Endothelial cell (in vitro differentiated cells): ENCODE results near the gene NEGR1. TPM values are rescaled to one million over a fixed set of nuclear protein-coding genes. Genes with fewer than 3 reads are reported as not detected.

Source experiments
- DNase-seq: peaks from one replicate; pipeline ENCODE4 v3.0.0; 2021; ENCODE audit warnings: low spot score
- H3K27ac Mint-ChIP-seq: one replicate; pipeline ENCODE4 v1.8.0; 2021; ENCODE audit warnings: mixed read lengths, inconsistent platforms; ENCODE audit not compliant: unreplicated experiment
- H3K27me3 Mint-ChIP-seq: one replicate; pipeline ENCODE4 v1.8.0; 2021; ENCODE audit warnings: mild to moderate bottlenecking, moderate library complexity, mixed read lengths, inconsistent platforms; ENCODE audit not compliant: unreplicated experiment
- H3K36me3 Mint-ChIP-seq: one replicate; pipeline ENCODE4 v1.8.0; 2021; ENCODE audit warnings: mild to moderate bottlenecking, low read depth, mixed read lengths, inconsistent platforms; ENCODE audit not compliant: unreplicated experiment
- H3K4me1 Mint-ChIP-seq: one replicate; pipeline ENCODE4 v1.8.0; 2021; ENCODE audit warnings: mild to moderate bottlenecking, mixed read lengths, inconsistent platforms; ENCODE audit not compliant: unreplicated experiment
- H3K4me3 Mint-ChIP-seq: one replicate; pipeline ENCODE4 v1.8.0; 2021; ENCODE audit warnings: mild to moderate bottlenecking, mixed read lengths, inconsistent platforms; ENCODE audit not compliant: unreplicated experiment
- H3K9me3 Mint-ChIP-seq: one replicate; pipeline ENCODE4 v1.8.0; 2021; ENCODE audit warnings: mixed read lengths, inconsistent platforms; ENCODE audit not compliant: unreplicated experiment
- total RNA-seq: library from RNA; stranded (reverse); fragmentation: NEBNext Ultra II Directional; extraction: Animal tissue kit (Norgen Biotek cat#: 25700); gene quantifications from one replicate; pipeline ENCODE4 v1.2.1, GENCODE V29; 2021; ENCODE audit not compliant: unreplicated experiment
- TF ChIP-seq, protein P1 (sequence below): fragments of 200-600 bp; sonication (generic); IDR thresholded peaks from one replicate; pipeline ENCODE4 v1.5.0; 2021; ENCODE audit warnings: antibody characterized with exemption; ENCODE audit not compliant: unreplicated experiment

Gene NEGR1
- total RNA-seq, 1 donor from 2014 or later = 2.9 TPM

DNA sequence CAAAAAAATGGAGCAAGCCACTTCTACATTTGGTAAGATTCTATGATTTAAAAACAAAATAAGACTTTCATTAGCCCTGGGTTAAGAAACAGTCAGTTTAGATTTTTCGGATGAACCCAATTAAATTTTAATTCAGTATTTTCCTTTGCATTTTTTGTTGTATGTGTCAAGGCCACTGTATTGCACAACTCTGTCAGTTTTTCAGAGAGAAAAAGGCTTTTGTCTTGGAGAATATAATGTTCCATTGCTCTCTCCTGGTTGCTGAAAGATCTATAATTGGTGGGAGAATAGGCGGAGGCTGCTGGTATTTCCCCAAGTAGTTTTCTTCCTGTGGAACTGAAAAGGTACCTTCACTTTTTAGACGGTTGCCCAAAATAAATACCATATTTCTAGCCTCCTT is 84.6 kb downstream of the NEGR1 start:
- Mint-ChIP-seq H3K9me3 (no peaks in the 10 kb centered on the region), H3K4me3 (no peak overlapping the region), H3K27me3 (no peaks in the 10 kb centered on the region), H3K36me3 (no peaks in the 10 kb centered on the region), H3K27ac (no peak overlapping the region), H3K4me1 (no peaks in the 10 kb centered on the region)
- TF ChIP-seq, protein P1, sequence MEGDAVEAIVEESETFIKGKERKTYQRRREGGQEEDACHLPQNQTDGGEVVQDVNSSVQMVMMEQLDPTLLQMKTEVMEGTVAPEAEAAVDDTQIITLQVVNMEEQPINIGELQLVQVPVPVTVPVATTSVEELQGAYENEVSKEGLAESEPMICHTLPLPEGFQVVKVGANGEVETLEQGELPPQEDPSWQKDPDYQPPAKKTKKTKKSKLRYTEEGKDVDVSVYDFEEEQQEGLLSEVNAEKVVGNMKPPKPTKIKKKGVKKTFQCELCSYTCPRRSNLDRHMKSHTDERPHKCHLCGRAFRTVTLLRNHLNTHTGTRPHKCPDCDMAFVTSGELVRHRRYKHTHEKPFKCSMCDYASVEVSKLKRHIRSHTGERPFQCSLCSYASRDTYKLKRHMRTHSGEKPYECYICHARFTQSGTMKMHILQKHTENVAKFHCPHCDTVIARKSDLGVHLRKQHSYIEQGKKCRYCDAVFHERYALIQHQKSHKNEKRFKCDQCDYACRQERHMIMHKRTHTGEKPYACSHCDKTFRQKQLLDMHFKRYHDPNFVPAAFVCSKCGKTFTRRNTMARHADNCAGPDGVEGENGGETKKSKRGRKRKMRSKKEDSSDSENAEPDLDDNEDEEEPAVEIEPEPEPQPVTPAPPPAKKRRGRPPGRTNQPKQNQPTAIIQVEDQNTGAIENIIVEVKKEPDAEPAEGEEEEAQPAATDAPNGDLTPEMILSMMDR = no peak
- no peak for DNase-seq

DNA sequence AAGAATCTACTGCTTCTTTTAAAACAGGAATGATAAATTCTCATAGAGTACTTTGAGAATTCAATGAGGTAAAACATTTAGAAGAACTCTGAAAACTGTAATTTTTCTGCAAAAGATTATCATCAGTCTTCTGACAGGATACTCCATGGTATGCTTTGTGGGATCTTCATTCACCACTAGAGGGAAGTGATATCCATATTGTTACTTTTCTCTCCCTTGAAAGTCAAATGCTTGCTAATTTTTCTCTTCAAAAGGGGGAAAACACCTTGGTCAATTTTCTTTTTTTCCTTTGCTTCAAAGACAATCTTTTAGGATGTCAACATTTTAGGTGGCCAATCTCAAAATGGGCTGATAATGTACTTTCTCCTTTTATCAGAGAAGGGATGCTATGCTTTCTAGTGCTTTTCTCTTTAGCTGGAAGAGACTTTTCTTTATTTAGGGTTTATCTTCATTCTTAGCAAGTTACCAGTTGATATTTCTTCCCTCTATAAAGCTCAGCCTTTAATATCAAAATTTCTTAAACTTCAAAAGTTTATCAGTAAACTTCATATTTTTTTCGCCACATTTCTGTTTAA is 95.5 kb downstream of the NEGR1 start:
- DNase-seq = no peak
- H3K9me3 Mint-ChIP-seq = no peaks in the 10 kb centered on the region

DNA sequence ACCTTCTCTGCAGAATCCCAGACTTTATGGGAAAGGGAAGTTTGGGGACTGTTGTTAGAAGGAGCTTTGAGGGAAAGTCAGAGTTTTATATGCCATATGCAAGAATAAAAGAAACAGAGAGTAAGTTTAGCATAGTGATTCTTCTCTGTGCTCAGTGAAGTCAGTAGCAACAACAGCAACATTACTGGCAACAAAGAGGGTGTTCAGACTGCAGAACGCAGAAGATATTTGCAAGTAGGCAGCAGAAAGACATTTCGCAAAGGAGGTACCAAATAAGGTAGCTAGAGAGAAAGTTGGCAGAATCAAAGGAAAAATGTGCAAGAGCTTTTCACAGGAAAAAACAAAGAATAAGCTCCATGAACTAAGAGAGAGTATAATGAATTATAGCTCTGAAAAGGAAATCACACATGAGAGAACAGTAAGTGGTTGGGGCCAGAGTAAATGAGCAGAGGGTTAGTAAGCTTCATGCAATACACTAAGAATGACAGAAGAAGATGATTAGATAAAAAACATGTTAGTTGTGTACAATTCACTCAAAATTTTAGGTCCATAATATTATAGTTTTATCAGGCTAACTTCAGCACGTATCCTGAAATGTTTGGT is 98.1 kb downstream of the NEGR1 start:
- no peak for DNase-seq
- H3K9me3 Mint-ChIP-seq = no peaks in the 10 kb centered on the region
- no peaks in the 10 kb centered on the region for H3K36me3 Mint-ChIP-seq
- peaks cover 6% of the 10 kb centered on the region for H3K4me1 Mint-ChIP-seq
- H3K27ac Mint-ChIP-seq = no peak overlapping the region
- TF ChIP-seq, protein P1 = no peak
- H3K4me3 Mint-ChIP-seq = no peak overlapping the region
- H3K27me3 Mint-ChIP-seq = no peaks in the 10 kb centered on the region

More for the DNA sequence above, 95.5 kb downstream of the NEGR1 start:
- no peak overlapping the region for H3K27ac Mint-ChIP-seq
- H3K27me3 Mint-ChIP-seq = no peaks in the 10 kb centered on the region
- H3K4me1 Mint-ChIP-seq = peaks cover 6% of the 10 kb centered on the region
- no peak overlapping the region for H3K4me3 Mint-ChIP-seq
- TF ChIP-seq, protein P1 = peak; percentile 76
- no peaks in the 10 kb centered on the region for H3K36me3 Mint-ChIP-seq

DNA sequence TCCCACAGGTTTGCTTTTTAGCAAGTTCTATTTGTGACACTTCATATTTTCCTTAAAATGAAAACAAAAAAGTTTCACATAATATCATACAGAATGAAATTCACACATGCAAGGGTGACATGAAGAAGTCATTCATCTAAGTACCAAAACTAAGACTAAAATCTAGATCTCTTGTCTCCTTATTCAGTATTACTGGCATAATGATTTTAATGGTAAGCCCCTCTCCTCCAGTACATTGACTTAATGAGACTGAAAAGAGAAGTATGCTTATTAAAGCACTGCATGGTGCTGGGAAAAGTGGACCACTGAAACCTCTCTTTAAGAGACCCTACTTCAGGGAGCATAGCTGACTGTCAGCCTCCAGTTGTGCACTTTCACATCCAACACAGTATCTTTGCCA is 99.5 kb downstream of the NEGR1 start:
- peaks cover 6% of the 10 kb centered on the region for H3K4me1 Mint-ChIP-seq
- no peaks in the 10 kb centered on the region for H3K36me3 Mint-ChIP-seq
- DNase-seq = no peak
- H3K4me3 Mint-ChIP-seq = no peak overlapping the region
- TF ChIP-seq, protein P1 = no peak
- no peaks in the 10 kb centered on the region for H3K27me3 Mint-ChIP-seq
- no peak overlapping the region for H3K27ac Mint-ChIP-seq
- H3K9me3 Mint-ChIP-seq = no peaks in the 10 kb centered on the region

DNA sequence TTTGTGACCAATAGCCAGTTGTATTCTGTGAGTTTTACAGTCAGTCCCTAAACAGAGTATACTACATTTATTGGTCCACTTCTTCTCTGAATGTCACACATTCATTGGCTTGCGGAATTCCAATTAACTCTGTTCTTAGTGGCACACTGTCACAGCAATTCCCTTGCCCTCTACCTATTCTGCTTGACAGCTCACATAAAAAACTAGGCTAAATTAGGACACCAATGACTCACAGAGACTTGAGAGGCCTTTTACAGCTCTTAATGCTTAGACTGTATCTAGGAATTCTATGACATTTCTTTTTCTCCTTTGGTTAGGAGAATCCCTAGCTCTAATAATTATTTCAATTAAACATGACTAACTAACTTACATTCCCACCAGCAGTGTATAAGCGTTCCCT is 104.1 kb downstream of the NEGR1 start:
- no peak overlapping the region for H3K4me3 Mint-ChIP-seq
- no peak overlapping the region for H3K27ac Mint-ChIP-seq
- no peak for DNase-seq
- TF ChIP-seq, protein P1 = no peak
- peaks cover 1% of the 10 kb centered on the region for H3K4me1 Mint-ChIP-seq
- H3K9me3 Mint-ChIP-seq = no peaks in the 10 kb centered on the region
- H3K36me3 Mint-ChIP-seq = no peaks in the 10 kb centered on the region
- H3K27me3 Mint-ChIP-seq = no peaks in the 10 kb centered on the region
